GM19438 (cell line): Measurements from ENCODE around the gene CAMK2B.

Experiments
- ATAC-seq: cut with Tn5 transposase; IDR thresholded peaks from one replicate; pipeline ENCODE4 v1.9.1; 2021; ENCODE audit warnings: low read depth; ENCODE audit not compliant: unreplicated experiment

CAMK2B gene

DNA sequence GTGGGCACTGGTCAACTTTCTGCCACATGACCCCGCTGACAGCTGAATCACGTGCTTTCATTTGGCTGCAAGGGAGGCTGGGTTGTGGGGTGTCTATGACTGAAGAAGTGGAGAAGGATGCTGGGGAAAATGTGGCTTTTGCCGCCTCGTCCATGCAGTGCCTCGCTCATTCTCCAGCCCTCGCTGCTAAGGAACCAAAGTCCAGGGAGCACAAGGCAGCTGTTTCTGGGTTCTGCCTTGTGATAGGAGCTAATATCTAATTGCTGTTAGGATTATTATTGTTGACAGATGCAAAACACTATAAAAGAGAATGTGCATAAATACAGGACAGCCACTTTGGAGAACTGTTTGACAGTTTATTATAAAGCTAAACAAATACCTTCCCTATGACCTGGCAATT lies 4.9 kb upstream of the CAMK2B start:
- no peak for ATAC-seq

DNA sequence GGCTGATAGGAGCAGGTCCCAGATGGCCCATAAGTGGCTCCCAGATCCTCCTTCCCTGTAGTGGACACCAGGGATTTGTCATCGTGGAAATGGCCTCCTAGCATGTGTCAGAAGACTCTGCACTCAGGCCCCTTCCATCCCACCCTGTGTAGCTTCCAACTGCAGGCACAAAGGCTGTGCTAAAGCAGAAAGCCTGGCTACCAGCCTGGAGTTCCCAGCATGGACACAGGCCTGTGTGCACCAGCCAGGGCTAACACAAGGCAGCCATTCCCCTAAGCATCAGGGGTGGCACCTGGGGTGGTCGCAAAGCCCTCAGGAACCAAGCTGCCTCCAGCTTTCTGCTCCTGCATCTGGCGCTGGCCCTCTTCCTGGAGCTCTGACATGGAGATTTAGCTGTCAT lies 4.5 kb upstream of the CAMK2B start:
- no peak for ATAC-seq

DNA sequence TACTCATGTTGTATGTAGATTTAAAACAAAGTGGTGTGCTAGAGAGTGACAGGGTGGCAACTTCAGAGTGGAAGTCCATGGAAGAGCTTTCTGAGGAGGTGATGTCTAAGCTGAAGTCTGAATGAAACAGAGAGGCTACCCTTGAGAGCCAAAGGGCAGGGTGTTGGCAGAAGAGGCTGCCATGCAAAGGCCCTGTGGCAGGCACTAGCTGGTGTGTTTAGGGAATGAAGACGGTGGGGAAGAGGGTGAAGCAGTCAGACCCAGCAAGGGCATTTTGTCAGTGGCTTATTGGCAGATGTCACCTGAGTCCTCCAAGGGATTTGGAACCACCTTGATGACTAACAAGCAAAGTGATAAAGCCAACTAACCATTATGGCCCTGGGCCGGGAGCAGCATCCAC lies 3.7 kb upstream of the CAMK2B start:
- ATAC-seq: no peak

DNA sequence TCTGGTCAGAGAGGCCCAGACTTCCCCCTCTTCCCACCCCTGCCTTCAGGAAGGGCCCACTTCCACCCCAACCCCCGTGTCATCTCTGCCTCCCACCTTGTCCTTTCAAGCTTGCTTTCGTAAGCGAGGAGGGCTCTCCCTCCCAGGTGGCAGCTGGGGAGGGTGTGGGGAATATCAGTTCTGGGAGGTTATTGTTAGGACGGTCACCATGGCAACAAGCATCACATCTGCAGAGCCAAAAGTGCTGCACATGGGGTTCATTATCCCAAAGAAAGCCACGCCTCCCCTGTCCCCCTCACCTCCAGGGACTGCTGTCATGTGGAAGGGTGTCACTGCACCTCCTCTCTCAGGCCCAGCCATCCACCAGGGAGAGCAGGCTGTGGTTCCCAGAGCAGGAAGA lies 2.6 kb upstream of the CAMK2B start:
- ATAC-seq: no peak

DNA sequence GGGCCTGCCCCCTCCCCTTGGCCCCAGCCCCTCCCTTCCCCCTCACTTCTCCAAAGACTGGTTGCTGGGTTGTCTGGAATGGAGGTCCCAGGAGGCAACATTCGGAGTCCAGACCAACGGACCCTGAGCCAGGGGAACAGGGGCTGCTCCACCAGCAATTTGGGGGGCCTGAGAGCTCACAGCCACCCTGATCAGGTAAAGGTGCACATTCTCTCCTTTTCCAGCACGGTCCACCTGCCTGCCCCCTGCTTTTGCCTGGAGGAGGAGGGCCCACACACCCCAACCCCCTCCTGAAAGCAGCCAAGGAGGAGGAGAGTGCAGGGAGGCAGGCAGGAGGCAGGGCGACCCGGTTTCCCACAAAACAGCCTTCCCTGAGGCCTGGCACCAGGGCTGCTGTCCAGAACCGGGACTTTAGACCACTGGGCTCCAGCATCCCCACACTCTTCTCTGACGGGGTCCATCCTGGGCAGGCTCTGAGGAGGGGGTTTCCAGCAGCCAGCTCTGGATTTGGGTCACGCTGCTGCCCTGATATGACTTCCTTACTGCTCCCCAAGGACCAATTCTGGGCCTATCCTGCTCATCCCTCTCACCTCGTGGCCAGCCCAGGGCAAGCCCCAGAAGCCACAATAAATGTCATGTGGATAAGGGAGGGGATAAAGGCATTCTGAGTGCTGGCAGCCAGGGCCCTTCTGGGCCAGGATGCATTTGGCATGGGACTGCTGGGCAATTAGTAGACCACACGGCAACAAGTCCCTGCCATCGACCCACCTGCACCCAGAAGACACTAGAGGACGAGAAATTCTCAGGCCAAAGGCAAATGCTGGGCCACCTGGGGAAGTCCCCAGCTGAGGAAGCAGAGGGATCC lies 1.1 kb upstream of the CAMK2B start:
- no peak for ATAC-seq

DNA sequence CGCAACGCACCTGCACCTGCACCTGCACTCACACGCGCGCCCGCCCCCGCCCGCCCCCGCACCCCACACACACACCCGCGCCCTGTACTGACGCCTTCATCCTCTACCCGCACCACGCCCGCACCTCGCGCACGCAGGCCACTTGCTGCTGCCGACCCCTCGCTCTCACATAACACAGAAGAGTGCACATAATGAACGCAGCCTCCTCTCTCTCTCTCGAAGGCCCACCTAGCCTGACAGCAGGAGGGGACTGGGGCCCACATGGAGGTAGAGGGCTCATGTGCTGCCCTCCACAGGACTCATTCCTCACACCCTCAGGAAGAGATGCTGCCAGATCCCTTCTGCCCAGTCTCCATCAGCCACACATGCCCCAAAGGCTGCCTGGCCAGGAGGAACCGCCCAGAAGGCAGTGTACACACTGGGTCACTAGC lies 432 bp upstream of the CAMK2B start:
- no peak for ATAC-seq

DNA sequence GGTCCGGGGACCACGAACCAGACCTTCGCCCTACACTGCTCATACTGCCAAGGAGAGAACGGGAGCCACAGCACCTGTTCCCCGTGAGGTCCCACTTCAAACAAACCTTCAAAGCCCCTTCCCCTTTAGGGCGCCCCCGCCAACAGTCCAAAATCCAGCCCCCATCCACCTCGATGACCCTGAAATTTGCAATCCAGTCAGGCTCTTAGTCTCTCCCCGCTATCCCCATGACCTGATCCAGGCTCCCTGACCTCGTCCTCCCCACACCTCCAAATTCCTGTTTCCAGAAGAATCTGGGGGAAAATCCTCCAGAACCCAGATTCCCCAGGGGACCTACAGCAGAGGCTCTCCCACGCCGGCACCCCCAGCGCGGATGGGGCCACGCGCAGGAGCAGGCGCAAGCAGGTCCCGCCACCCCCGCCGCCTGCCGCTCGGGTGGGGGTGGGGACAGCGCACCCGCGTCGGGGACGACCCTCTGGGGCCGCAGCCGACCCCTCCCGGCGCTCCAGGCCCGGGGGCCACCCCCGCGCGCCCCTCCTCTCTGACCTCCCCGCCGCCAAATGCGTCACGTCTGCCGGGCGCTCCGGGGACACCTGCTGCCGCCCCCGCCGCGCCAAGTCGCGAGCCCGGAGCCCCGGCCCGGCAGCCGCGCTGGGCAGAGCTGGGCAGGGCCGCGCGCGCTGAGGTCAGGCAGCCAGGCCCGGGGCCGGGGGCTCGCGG lies 753 bp downstream of the CAMK2B start:
- no peak for ATAC-seq

DNA sequence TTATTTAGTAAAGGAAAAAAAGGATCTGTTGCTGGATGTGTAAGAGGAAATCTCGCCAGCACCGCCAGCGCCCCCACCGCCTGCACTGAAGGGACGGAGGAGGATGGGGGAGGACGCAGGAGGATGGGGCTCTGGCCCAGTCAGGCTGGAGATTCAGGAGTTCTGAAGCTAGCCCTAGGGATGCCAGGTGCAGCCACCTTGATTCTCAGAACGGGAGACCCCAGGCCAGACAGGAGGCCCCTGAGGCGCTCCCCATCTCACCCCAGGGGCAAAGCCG lies 1.3 kb downstream of the CAMK2B start:
- ATAC-seq: no peak

DNA sequence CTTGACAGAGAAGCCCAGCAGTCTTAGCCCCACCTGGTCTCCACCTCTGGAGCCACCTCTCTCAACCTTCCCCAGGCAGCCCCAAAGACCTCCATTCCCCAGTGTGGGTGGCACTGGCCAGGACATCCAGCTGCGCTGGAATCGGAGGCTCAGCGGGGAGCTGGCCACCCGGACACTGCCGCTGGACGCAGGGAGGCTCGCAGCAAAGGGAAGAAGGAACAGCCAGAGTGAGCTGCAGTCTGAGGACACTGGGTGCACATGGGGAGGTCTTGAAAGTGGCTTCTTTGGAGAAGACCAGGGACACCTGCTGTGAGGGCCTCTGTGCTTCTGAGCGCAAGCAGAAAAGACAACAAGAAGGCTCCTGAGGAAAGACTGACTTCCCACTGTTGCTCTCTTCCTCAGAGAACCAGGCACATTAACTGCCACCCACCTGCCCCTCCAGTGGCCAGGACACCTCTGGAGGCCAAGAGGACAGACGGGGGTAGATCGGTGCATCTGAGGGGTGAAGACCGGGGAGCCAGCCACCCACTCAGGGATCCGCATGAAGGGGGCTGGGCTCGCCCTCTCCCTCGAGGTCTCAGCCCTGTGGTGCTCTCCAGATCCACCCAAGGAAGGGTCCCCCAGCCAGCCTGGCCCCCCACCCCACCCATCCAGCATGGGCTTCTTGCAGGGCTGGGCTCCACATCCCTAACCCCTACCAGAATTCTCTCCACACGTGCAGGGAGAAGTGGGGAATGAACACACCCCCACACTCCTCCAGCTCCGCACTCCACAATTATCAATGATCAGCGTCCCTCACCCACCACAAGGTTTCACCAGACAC lies 1.8 kb downstream of the CAMK2B start:
- ATAC-seq: no peak

DNA sequence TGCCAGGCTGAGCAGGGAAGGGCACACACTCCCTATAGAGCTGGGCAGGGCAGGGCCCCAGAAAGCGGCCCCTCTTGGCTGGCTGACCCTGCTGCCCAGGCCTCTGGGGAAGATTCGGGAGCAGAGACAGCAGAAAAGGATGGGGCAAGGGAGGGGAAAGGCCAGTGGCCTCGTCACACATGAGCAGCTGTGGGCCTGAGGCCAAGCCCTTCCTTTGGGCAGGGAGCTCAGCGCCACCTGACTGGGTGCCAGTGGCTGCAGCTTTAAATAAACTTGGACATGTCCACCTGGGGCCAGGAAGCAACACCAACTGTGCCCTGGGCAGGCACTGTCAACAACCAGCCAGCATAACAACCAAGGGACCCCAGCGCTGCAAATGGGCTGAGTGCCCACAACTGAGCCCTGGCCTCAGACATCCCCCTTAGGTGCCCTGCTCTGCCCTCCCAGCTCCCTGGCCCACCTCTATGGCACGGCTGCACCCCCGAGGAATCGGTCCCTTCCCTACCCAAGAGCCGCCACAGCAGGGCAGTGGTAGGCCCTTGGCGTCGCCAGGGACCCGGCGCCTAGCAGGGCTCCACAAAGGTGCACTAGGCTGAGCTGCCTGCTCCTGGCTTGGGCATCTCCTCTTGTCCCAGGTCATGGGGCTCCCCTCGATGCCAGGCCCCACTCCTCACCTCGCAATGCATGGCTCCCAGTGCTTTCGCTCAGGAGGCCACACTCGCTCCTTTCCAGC lies 2.6 kb downstream of the CAMK2B start:
- ATAC-seq: no peak

DNA sequence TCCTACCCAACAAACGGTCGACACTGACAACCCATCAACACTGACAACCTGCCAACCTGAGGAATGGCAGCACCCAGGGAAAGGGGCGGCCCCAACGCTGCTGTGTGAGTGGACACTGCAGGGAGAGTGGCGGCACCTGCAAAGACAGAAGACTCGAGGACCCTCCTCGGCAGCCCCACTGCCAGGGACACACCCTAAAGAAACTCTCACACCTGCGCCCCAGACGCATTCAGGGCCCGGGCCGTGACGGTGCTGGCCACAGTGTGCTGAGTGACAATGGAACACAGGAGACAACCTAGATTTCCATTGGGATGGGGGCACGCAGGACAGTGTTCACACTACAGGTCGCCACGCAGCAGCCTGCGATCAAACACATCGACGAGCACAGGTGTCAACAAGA lies 3.6 kb downstream of the CAMK2B start:
- ATAC-seq: no peak

DNA sequence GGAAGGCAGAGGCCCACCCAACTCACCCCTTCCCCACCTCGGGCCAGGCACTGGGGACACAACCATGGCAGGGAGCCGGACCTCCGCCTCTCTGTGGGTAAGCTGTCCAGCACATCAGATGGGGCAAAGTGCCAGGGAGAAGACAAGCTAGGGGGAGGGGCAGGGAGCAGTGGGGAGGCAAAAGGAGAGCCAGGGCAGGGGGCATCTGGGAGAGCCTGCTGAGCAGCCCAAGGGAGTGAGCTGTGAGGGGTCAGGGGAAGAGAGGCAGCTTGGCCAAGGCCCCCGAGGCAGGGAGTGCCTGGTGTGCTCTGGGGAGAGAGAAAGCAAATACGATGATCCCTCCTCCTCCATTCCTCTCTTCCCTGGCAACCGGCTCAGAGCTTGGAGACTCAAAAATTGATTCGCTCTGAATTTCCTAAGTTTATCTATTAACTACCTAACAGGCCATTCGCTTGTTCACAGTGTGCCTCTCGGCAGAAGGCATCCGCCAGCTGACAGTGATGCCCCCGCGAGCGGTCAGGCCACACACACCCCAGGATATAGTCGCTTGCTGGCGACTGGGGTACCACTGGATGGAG lies 4.5 kb downstream of the CAMK2B start:
- ATAC-seq: no peak

DNA sequence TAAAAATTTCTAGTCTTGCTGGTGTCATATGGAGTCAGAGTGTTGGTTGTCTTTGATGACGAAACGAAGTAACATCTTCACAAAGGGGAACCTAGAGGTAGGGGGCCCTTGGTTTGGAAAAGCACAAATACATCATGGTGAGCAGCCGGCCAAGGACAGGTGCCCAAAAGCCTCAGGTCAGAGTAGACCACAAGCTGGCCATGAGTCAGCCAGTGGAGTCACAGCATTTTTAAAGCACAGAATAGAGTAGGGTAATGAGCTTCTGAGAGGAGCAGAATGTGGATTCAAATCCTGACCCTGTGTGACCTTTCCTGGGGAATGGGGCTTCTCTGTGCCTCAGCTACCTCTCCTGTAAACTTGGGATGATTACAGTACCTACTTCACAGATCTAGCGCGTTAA lies 5.3 kb downstream of the CAMK2B start:
- ATAC-seq: no peak

DNA sequence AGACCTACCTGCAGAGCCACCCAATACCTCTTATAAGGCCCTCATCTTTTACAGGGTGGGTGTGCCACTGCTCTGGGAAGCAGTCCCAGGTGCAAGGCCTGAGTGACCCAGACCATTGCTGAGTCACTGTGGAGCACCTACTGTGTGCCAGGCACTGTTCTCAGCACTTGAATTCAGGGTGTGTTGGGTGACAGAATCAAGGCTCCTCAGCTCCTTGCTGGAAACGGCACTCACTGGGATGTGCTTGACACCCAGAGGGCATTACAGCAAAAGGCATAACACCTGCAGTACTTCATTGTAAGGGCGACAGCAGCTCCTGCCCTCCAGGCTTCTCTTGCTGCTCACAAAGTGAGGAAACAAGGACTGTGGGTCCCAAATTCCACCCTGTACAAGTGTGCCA lies 7.1 kb downstream of the CAMK2B start:
- no peak for ATAC-seq

DNA sequence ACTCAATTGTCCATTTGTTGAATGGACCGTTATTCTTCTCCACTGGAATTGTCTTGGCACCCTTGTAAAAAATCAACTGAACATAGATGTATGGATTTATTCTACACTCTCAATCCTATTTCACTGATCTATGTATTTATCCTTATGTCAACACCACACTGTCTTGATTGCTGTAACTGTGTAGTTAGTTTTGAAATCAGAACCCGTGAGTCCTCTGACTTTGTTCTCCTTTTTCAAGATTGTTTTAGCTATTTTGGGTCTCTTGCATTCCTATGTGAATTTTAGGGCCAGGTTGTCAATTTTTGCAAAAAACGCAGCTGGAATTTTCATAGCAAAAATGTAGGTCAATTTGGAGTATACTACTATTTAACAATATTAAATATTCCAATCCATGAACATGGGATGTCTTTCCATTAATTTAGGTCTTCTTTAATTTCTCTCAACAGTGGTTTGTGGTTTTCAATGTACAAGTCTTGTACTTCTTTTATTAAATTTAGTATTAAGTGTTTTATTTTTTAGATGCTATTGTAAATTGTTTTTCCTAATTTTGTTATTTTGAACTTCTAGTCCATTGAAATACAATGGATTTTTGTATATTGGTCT lies 10.0 kb downstream of the CAMK2B start:
- ATAC-seq: no peak

DNA sequence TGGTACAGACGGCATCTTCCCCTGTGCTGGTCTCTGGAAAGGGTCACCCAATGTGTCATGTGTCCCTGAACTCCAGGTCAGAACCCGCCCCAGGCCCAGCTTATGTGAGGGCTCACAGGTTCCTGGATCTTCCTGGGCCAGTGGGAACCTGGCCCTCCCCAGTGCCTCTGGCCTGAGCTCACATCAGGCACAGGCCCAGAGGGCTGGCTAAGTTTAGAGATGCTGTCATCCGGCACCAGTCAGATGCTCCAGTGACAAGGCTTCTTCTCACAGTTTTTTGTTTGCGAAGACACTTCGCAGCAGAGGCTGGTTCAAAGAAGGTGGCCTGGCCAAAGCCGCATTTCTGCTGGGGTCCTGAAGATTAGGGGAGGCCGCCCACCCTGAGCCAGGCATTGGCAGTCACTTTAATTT lies 11.8 kb downstream of the CAMK2B start:
- no peak for ATAC-seq

DNA sequence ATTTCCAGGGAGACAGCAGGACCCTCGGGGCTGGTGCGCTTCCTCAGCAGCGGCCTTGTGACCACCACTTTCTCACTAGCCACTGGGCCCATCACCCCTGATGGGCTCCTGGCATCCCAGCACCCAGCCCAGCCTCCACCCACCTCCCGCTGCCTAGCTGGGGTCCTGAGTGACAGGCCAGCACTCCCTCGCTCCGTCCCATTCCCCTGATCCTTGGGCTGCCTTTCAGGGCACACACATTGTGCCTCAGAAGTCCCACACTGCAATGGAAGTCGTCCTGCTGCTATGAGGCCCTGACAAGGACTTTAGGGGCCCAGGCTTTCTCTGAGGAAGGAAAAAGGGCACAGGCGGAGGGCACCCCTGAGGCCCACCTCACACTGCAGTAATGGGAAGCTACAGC lies 12.4 kb downstream of the CAMK2B start:
- ATAC-seq: no peak

DNA sequence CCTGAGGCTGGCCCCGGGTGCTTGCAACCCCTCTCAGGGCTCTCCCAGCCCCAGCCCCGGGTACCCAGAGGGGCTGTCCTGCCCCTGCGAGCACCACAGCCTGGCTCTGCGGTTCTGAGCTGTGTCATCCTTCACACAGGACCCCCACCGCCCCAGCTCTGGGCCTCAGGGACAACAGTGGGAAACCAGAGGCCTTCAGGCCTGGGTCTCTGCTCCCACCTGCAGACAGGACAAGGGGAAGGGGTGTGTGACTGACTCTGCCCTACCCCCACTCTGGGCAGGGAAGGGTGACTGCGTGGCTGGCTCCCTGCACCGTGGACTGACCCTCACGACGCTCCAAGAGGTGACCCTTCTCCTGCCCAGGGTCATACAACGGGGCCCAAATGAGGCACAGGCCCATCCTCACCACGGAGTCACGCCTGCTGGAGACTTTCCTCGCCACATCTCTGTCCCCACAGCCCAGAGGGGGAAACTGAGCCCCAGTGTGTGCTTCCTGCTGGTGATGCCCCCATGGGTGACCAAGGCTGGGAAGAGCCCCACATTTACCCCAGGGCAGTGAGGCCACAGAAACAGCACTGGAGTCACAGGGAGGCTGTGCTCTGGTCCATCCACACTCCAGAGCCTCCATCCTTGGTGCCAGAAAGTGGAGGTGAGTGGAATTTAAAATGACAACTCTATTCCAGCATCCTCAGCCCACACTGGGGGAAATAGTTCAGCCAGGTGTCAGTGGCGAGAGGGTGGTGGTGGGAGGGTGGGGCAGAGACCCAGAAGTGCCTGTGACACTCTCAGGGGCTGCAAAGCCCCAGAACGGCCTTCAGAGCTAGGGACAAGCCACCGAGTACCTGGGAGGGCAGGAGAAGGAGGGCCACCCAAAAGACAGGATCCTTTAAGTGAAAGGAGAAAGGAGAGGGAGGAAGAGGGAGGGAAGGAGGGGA lies 13.6 kb downstream of the CAMK2B start:
- ATAC-seq: no peak
